Fibroblast of upper back skin (primary cell): ENCODE results near the gene LHX3.
"Not testable (repeated sequence)": the region's sequence is repeated elsewhere in the genome, so short reads cannot be mapped to it uniquely, and the experiment has no call there.

ENCODE experiments used
- DNase-seq: peaks from one replicate; pipeline ENCODE4 v3.0.0-alpha.2; 2013

LHX3 gene

GRCh38 chr9:136241542-136241941 lies 36.6 kb upstream of the LHX3 start:
- no peak for DNase-seq

DNA sequence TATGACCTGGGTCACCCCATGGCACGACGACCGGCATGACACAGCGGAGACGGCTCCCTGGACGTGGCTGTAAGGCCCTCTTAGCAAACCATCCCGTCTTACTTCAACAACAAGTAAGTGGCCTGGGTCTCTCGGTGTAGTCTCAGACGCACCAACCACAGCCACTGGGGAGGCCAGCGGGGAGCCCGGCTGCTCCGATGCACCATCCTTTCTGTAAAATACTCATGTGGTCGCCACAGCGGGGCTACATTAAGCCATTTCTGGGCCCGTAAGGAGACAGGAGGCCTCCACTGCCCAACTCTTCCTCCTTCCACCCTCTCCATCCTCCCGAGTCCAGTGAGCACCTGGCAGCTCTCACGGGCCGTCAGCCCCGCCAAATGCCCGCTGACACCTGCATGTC lies 36.0 kb upstream of the LHX3 start:
- DNase-seq = no peak

DNA sequence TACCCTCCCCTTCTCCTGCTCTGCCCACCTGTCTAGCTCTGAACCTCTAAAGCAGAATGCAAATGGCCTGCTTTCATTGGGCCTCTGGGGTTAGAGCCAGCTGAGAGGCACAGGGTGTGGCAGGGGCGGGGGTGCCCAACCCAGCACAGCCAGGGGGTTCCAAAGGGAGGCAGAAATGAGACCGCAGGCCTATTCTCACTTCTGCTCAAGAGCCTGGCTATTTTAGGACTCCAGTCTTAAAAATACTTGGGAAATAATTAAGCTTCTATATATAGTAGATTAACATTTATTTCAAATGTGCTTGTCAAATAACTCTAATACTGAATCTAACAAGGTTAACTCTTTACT lies 35.0 kb upstream of the LHX3 start:
- DNase-seq = no peak

- DNase-seq = no peak
Observed at GRCh38 chr9:136239135-136239982, 34.4 kb upstream of the LHX3 start.

DNA sequence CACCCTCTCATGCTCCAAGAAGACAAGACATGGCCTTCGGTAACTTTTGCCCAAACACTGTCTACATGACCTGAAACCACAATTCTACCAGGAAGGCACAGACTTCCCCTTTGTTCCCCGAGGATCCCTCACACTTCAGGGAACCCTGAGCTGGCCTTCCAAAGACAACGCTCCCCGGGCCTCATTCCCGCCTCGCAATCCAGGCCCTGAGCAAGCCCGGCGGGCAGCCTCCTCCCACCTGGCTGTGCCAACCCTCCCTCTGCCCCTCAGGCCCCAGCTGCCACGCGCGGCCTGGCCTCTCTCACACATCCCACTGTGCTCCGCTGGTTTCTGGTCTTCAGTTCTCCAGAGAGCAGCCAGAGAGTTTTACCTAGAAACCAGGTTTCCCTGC lies 33.4 kb upstream of the LHX3 start:
- DNase-seq = no peak

DNA sequence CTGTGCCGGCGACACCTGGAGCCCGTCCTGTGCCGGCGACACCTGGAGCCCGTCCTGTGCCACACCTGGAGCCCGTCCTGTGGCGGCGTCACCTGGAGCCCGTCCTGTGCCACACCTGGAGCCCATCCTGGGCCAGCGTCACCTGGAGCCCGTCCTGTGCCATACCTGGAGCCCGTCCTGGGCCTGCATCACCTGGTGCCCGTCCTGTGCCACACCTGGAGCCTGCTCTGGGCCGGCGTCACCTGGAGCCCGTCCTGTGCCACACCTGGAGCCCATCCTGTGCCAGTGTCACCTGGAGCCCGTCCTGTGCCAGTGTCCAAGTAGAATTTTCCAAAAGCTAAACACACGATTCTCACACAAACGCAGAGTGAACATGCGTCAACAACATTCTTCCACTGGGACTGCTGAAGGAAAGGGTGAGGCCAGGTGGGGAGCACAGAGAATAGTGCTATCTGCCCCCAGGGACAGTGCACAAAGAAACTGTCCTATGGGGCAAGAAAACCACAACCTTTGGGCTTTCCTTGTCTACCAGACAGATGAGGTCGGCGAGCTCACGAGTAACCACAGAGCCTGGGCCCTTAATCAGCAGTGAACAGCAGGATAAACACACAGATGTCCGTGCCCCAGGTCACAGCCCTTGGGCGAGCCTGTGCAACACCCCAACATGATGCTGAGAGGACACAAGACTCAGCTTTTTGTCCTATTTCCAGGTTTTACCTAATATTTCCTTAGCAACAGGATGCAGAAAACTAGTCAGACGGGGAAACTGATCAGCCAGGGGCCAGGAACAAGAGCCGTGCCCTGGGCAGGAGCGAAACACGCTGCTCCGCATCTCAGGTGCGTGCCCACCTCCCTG lies 32.8 kb upstream of the LHX3 start:
- no peak for DNase-seq

GRCh38 chr9:136236471-136237410 lies 31.8 kb upstream of the LHX3 start:
- not testable (repeated sequence) for DNase-seq

- no peak for DNase-seq
Observed at GRCh38 chr9:136235709-136236455, 31.0 kb upstream of the LHX3 start.

DNA sequence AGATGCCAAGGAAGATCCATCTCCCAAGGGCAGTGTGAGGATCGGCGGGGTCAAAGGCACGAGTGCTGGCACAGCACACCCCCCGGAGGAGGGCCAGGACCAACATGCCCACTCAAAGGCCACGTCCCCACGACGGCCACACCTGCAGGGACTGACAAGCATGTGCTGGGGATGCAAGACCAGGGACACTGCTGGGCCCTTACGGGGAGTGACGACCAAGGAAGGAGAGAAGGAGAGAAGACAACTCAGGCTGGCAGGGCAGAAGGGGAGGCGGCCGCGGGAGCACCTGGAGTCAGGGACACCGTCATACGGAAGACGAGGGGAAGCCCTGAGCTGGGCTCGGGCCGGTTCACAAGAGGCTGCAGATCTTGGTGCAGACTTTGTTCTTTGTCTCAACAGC lies 30.2 kb upstream of the LHX3 start:
- no peak for DNase-seq

GRCh38 chr9:136234597-136234996 lies 29.7 kb upstream of the LHX3 start:
- DNase-seq = no peak

DNA sequence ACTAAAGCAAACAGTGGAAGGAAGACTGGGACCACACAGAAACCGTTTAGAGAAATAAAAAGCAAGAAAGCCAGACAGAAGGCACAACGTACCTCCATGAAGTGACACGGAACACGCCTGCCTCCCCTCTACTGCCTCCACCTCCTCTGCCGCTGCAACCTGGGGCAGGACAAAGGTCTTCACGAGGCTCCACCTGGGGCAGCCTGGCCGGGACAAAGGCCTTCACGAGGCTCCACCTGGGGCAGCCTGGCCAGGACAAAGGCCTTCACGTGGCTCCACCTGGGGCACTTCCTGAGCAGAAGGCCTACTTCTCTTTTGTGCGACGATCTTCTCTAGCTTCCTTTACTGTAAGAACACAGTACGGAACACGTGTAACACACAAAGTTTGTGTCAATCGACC lies 28.9 kb upstream of the LHX3 start:
- no peak for DNase-seq

GRCh38 chr9:136233411-136233810 lies 28.5 kb upstream of the LHX3 start:
- DNase-seq = no peak

- DNase-seq = no peak
Observed at GRCh38 chr9:136232969-136233368, 28.0 kb upstream of the LHX3 start.

DNA sequence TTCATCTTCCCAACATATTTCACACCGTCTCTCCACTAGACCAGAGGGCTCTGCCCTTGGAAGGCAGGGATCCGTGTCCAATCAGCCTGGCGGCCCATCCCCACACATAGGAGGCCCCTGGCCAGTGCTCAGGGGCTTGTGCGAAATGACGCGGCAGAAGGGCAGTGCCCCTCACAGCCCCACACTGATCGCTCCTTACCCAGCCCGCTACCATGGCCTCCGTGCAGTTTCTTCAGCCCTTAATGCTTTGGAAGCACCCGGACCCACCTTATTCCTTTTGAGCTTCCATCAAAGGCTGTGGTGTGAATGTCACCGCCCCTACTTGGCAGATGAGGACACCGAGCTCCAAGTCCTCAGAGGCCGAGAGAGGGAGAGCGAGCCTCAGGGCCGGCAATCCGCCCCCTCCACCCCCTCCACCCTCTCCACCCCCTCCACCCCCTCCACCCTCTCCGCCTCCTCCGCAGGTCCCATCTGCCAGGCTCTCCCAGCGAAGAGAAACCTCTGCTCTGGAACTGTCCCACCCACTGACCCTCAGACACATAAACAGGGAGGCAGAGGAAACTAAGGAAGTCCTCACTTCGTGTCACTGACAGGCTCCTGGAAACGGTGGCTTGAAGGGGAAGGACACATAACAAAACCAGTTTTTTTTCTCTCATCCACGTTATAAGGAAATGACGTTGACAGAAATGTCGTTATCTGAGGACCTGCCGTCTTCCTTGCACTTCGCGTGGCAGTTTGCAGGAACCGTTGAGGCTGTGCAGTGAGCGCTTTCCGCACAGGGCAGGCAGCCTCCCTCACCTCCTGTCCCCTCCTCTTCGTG lies 26.8 kb upstream of the LHX3 start:
- DNase-seq = no peak

DNA sequence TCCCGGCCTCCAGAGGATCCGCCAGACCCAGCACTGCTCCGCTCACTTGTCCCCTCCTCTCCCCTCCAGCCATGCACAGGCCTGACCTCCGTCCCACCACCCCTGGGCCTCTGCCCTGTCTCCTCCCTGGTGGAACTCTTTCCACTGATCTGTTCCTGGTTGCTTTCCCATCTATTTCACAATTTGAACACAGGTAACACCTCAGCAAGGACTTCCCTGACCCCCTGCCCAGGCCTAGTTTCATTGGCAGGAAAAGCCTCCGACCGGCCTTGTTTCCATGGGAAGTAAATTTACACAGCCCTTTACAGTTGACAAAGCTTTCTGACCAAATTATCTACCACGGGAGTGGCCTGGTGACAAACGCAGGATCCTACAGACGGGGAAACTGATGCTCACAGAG lies 25.8 kb upstream of the LHX3 start:
- DNase-seq = no peak

DNA sequence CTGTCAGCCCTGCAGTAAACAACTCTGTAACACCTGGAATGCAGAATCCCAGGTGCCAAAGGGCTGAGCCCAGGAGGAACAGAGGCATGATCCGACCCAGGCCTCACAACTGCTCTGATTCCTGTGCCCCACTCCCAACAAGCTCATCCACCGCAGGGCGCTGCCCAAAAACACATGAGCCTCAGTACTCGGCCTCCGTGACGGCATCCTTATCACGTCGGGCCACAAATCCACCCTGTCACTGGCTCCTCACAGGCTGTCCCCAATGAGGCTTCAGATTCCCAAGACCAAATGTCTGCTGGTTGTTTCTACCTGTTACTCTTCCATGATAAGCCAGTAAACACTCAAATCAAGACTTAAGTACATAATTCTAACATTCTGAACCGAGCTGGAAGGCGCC lies 25.4 kb upstream of the LHX3 start:
- no peak for DNase-seq

GRCh38 chr9:136229096-136230065 lies 24.5 kb upstream of the LHX3 start:
- no peak for DNase-seq

GRCh38 chr9:136228107-136228875 lies 23.4 kb upstream of the LHX3 start:
- DNase-seq = peak; percentile 66

- DNase-seq = no peak
Observed at GRCh38 chr9:136226680-136227407, 21.9 kb upstream of the LHX3 start.
